Stimulated activated CD8-positive, alpha-beta memory T cell treated with anti-CD3 and anti-CD28 coated beads, Interleukin-2, amount 100 ng/mL, for 48 hours (primary cell): ENCODE results near the gene NUDT5.
"Not testable (repeated sequence)": the region's sequence is repeated elsewhere in the genome, so short reads cannot be mapped to it uniquely, and the experiment has no call there.

Experiments
- DNase-seq, 2 donors: peaks; one replicate each; pipeline ENCODE4 v3.0.0-alpha.2; 2020; ENCODE audit warnings: low read depth in 2 of 2

NUDT5 gene

GRCh38 chr10:12195603-12196506 lies at the start of gene NUDT5, which contains the start of gene CDC123:
Gene NUDT5 (minus strand): TSS chr10:12195891. CDS start chr10:12186291, 9,600 bp downstream.
Gene CDC123 (plus strand): TSS chr10:12196188. CDS start chr10:12196246, 58 bp downstream.
- peak; percentile 73 to 79 for DNase-seq

GRCh38 chr10:12243864-12244620 lies 48.4 kb upstream of the NUDT5 start:
- DNase-seq: no peak

DNA sequence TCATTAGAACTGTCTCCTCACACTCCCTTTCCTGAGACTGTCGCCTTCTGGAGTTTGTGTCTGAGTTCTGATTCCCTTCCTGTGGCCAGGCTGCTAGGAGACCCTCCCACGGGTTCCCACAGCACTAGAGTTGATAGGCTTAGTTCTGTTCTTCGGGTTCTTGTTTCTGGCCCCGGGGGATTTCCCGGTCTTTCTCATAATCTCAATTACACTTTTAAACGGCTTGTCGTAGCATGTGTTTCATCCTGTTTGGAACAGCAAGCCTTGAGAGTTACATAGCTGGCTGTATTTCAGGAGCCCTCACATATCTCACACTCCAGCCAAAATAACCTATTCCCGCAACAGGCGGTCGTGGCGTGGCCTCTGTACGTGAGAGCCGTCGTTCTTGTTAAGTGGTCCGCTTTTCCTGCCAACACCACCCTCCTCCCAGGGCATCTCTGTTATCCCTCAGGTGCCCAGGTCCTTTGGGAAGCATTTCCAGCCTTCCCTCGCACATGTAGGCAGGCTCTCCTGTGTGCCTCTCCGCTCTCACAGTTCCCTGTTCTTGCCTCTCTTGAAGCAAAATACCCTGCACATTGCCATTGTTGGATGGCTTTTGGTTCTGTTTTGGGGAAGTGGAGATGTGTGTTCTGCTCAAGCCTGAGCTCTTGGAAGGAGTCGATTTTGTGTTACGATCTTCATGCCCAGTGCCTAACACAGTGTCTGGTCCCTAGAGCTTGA lies 46.3 kb upstream of the NUDT5 start:
- DNase-seq: peak; percentile 33 to 43

GRCh38 chr10:12238821-12239220 lies 43.1 kb upstream of the NUDT5 start:
- no peak for DNase-seq

- DNase-seq: no peak
These were observed 41.9 kb upstream of the NUDT5 start for GRCh38 chr10:12237265-12238220.

DNA sequence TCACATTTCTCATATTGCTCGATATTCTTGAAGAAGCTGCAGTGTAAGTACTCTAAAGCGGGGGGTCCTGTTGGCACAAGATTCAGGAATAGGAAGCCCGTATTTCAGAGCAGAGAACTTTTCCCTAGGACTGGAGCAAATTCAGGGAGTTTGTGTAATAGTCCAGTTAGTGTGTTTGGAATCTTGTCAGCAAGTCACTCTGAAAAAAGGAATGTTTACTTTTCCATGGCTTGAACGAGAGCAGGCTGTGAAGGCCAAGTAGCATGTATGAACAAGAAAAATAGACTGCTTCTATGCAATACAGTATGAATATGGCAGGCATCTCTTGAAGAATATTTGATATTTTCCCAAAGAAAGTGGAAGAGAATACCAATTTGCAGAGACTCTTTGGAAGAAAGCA lies 40.1 kb upstream of the NUDT5 start:
- no peak for DNase-seq

GRCh38 chr10:12235116-12235694 lies 39.5 kb upstream of the NUDT5 start:
- DNase-seq: no peak

DNA sequence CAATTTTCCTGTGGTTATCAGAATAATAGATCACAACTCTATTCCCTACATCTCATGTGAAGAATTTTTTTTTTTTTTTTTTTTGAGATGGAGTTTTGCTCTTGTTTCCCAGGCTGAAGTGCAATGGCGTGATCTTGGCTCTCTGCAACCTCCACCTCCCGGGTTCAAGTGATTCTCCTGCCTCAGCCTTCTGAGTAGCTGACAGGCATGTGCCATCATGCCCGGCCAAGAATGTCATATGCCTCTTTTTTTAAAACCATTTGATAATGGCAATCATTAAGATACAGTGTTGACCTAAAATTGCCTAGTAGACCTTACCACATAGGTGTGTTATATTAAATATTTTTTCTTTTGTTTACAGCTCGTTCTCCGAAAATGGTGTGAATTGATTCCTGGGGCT lies 39.0 kb upstream of the NUDT5 start:
- DNase-seq: not testable (repeated sequence)

- DNase-seq: no peak
These were observed 33.2 kb upstream of the NUDT5 start for GRCh38 chr10:12228851-12229250.

GRCh38 chr10:12226438-12226837 lies 30.7 kb upstream of the NUDT5 start:
- DNase-seq: not testable (repeated sequence)

DNA sequence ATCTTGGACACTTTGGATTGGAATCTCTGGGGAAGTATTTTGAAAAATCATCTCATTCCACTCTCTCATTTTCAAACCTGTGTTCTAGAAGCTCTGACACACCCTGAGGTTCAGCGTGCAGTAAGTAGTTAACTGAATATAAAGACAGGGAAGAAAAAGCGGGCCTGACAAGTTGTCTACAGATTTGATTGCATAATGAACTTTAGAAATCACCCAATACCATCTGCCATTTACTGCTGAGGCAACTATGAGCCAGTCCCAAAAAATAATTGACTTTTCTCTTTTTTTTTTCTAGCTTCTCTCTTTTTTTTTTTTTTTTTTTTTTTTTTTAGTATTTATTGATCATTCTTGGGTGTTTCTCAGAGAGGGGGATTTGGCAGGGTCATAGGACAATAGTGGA lies 29.8 kb upstream of the NUDT5 start:
- DNase-seq: no peak

- DNase-seq: no peak
These were observed 25.9 kb upstream of the NUDT5 start for GRCh38 chr10:12221323-12222298.

DNA sequence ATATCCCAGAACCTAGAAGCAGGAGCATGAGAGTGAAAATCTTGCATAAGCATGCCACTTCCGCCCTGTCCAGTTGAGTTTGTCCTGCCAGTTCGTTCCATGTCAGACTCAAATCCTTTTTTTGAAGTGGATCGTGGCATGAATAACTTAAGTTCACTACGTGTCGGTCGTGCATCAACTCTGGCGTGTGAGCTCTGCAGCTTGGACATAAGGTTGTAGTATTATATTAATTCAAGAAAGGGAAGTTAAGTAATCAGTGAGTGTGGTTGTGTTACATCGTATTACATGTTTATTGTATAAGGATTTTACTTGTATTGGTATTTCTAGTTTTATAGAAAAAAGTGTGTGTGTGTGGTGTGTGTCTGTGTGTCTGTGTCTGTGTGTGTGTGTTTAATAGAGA lies 23.3 kb upstream of the NUDT5 start:
- no peak for DNase-seq

DNA sequence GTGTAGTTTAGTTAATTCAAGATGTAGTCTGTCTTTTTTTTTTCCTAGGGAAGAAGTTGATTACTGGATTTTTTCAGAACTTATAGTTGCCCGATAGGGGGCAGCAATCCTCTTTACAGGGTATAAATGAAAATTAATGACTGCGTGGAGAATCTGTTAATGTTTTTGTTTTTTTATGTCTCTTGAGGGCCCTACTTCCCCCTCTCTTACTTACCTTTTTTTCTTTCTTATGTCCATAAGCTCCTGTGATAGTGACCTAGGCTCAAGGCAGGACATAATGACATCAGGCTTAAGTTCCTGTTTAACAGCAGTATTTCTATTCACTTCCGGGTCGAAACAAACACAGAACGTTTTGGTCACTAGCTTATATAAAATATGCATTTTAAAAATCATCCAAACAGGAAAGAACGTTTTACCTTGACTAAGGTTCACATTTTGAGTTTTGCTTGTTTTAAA lies 19.1 kb upstream of the NUDT5 start:
- no peak for DNase-seq

GRCh38 chr10:12214093-12214492 lies 18.4 kb upstream of the NUDT5 start:
- no peak for DNase-seq

DNA sequence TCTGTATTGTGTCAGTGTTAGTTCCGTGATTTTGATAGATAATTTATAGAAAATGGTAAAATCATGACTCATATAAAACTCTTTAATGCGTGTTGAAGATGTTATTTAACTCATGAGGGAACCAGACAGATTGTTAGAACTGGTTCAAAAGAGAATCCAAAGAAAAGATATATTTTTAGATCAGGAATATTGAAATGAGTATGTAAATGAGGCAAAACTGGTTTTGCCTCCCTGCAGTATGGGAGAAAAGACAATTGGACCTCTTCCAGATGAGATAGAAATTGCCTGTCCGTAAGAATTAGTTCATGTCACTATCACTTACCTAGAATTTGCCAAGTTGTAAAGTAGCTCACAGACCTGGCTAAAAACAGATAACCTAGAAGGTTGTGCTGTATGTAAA lies 17.9 kb upstream of the NUDT5 start:
- no peak for DNase-seq

- DNase-seq: no peak
These were observed 16.8 kb upstream of the NUDT5 start for GRCh38 chr10:12212454-12212853.

DNA sequence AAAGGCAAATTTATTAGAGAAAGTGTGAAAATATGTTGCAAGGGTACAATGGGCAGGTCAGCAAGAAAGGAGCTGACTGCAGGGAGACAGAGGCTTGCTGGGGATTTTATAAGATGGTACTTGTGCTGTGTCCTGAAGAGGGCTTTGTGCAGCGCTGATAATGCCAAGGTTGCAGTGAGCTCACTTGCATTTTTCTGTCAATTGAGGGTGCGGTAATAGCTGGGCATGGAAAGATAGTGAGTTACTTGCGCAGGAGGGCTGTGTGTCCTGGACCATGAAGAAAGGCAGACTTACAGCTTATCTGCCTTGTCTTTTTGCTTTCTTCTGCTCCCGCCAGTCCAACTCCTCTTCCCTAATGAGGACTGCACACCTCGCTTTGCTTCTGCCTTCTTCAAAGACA lies 12.8 kb upstream of the NUDT5 start:
- no peak for DNase-seq

DNA sequence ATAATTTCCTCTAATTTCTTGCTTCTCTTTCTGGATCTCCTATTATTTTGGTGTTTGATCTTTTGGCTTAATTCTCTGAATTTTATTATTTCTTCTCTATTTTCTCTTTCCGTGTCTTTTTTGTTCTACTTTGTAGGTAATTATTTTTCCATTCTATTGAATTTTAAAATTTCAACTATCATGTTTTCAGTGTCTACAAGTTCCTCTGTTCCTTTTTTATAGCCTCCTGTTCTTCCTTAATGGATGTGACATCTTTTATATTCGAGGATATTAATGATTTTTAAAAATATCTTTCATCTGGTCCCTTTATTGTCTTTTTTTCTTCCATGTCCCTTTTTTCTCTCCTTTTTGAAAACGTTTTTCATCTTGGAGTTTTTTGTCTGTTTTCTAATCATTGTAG lies 11.4 kb upstream of the NUDT5 start:
- no peak for DNase-seq
